ENCODE results near the gene FANCC.

GRCh38 chr9:95285307-95285706 lies 32.2 kb downstream of the FANCC start:
- TF ChIP-seq CTCF (IDR thresholded peaks at IDR 0.05): no peak
- no peak for TF ChIP-seq POLR2A (IDR thresholded peaks at IDR 0.05)
